ENCODE results near the gene RREB1.
"Not testable (repeated sequence)": the region's sequence is repeated elsewhere in the genome, so short reads cannot be mapped to it uniquely, and the experiment has no call there.

Gene RREB1

GRCh38 chr6:7142228-7142801, 34.6 kb downstream of the RREB1 start:
- no peak for DNase-seq (ENCODE audit: insufficient read length, low spot score)
- no peak for FAIRE-seq

- DNase-seq (ENCODE audit: insufficient read length, low spot score) (no peak), FAIRE-seq (no peak)
Measured at GRCh38 chr6:7142918-7143475, 35.2 kb downstream of the RREB1 start.

GRCh38 chr6:7143476-7143974, 35.8 kb downstream of the RREB1 start:
- DNase-seq (ENCODE audit: insufficient read length, low spot score) (no peak), FAIRE-seq (no peak)

GRCh38 chr6:7144872-7145584, 37.3 kb downstream of the RREB1 start:
- DNase-seq (ENCODE audit: insufficient read length, low spot score) (no peak), FAIRE-seq (no peak)

- DNase-seq (ENCODE audit: insufficient read length, low spot score) (no peak), FAIRE-seq (no peak)
Measured at GRCh38 chr6:7145585-7145884, 37.8 kb downstream of the RREB1 start.

GRCh38 chr6:7145885-7146828, 38.4 kb downstream of the RREB1 start:
- DNase-seq (ENCODE audit: insufficient read length, low spot score) (no peak), FAIRE-seq (no peak)

- no peak for FAIRE-seq
- no peak for DNase-seq (ENCODE audit: insufficient read length, low spot score)
Measured at GRCh38 chr6:7147051-7147671, 39.4 kb downstream of the RREB1 start.

GRCh38 chr6:7148100-7148822, 40.5 kb downstream of the RREB1 start:
- no peak for FAIRE-seq
- peak; percentile 34 for DNase-seq (ENCODE audit: insufficient read length, low spot score)

GRCh38 chr6:7150381-7151064, 42.8 kb downstream of the RREB1 start:
- DNase-seq (ENCODE audit: insufficient read length, low spot score): no peak
- FAIRE-seq: no peak

- DNase-seq (ENCODE audit: insufficient read length, low spot score): no peak
- no peak for FAIRE-seq
Measured at GRCh38 chr6:7151381-7151780, 43.6 kb downstream of the RREB1 start.

GRCh38 chr6:7152462-7152861, 44.7 kb downstream of the RREB1 start:
- FAIRE-seq: no peak
- no peak for DNase-seq (ENCODE audit: insufficient read length, low spot score)

- no peak for DNase-seq (ENCODE audit: insufficient read length, low spot score)
- FAIRE-seq: no peak
Measured at GRCh38 chr6:7153789-7154188, 46.0 kb downstream of the RREB1 start.

- FAIRE-seq (no peak), DNase-seq (ENCODE audit: insufficient read length, low spot score) (no peak)
Measured at GRCh38 chr6:7154341-7155139, 46.8 kb downstream of the RREB1 start.

- DNase-seq (ENCODE audit: insufficient read length, low spot score): no peak
- no peak for FAIRE-seq
Measured at GRCh38 chr6:7155871-7156579, 48.3 kb downstream of the RREB1 start.

- peak; percentile 27 for DNase-seq (ENCODE audit: insufficient read length, low spot score)
- FAIRE-seq: no peak
Measured at GRCh38 chr6:7156643-7157278, 49.0 kb downstream of the RREB1 start.

GRCh38 chr6:7157307-7157706, 49.5 kb downstream of the RREB1 start:
- FAIRE-seq; DNase-seq (ENCODE audit: insufficient read length, low spot score): not testable (repeated sequence)

GRCh38 chr6:7157752-7158616, 50.2 kb downstream of the RREB1 start:
- FAIRE-seq (no peak), DNase-seq (ENCODE audit: insufficient read length, low spot score) (no peak)
